T-helper 2 cell treated with Interferon-gamma antibody and Interleukin-4, amounts not matched to agents 100 ng/mL and 5 ng/mL, for 36 hours (primary cell): Measurements from ENCODE around the gene EIF5B. TPM values are rescaled to one million over a fixed set of nuclear protein-coding genes. Genes with fewer than 3 reads are reported as not detected.
"Not testable (repeated sequence)": the region's sequence is repeated elsewhere in the genome, so short reads cannot be mapped to it uniquely, and the experiment has no call there.

ENCODE experiments used
- intact Hi-C: fragments of 100-400 bp; cut with micrococcal nuclease; formaldehyde crosslinking; loops from one replicate; pipeline ENCODE4 v1.15.1; 2023
- total RNA-seq: library from RNA; stranded (reverse); gene quantifications from 2 replicates; pipeline ENCODE4 v1.2.3, GENCODE V29; 2022

The EIF5B gene
- total RNA-seq, 1 donor from 2014 or later, result 56.2 TPM

- intact Hi-C loops, result no loop called here
Measured at GRCh38 chr2:99356853-99357252, 19.7 kb downstream of the EIF5B start.

GRCh38 chr2:99365661-99366060 lies 28.5 kb downstream of the EIF5B start:
- intact Hi-C loops, result no loop called here

- intact Hi-C loops, result not testable (repeated sequence)
Measured at GRCh38 chr2:99368854-99369253, 31.7 kb downstream of the EIF5B start.

- intact Hi-C loops, result no loop called here
Measured at GRCh38 chr2:99373144-99373543, 36.0 kb downstream of the EIF5B start.

GRCh38 chr2:99374747-99375146 lies 37.6 kb downstream of the EIF5B start:
- intact Hi-C loops, result no loop called here

GRCh38 chr2:99376254-99376864 lies 39.2 kb downstream of the EIF5B start:
- intact Hi-C loops, result no loop called here

GRCh38 chr2:99377879-99378278 lies 40.7 kb downstream of the EIF5B start:
- intact Hi-C loops, result no loop called here

- intact Hi-C loops, result no loop called here
Measured at GRCh38 chr2:99380376-99381010, 43.3 kb downstream of the EIF5B start.

- intact Hi-C loops, result no loop called here
Measured at GRCh38 chr2:99382143-99382542, 45.0 kb downstream of the EIF5B start.

- intact Hi-C loops, result no loop called here
Measured at GRCh38 chr2:99386011-99386410, 48.8 kb downstream of the EIF5B start.

GRCh38 chr2:99388892-99389291 lies 51.7 kb downstream of the EIF5B start:
- intact Hi-C loops, result no loop called here

GRCh38 chr2:99389371-99389770 lies 52.2 kb downstream of the EIF5B start:
- intact Hi-C loops, result no loop called here

- intact Hi-C loops, result no loop called here
Measured at GRCh38 chr2:99389946-99390345, 52.8 kb downstream of the EIF5B start.

- intact Hi-C loops, result no loop called here
Measured at GRCh38 chr2:99395589-99396130, 58.5 kb downstream of the EIF5B start.

- intact Hi-C loops, result no loop called here
Measured at GRCh38 chr2:99397266-99397920, 60.2 kb downstream of the EIF5B start.

- intact Hi-C loops, result no loop called here
Measured at GRCh38 chr2:99398303-99398702, 61.1 kb downstream of the EIF5B start.

- intact Hi-C loops, result no loop called here
Measured at GRCh38 chr2:99399063-99399462, 61.9 kb downstream of the EIF5B start.

- intact Hi-C loops, result no loop called here
Measured at GRCh38 chr2:99399795-99400194, 62.6 kb downstream of the EIF5B start.

- intact Hi-C loops, result no loop called here
Measured at GRCh38 chr2:99401841-99402240, 64.7 kb downstream of the EIF5B start.

- intact Hi-C loops, result no loop called here
Measured at GRCh38 chr2:99403084-99403483, 65.9 kb downstream of the EIF5B start.

GRCh38 chr2:99403524-99403923 lies 66.3 kb downstream of the EIF5B start:
- intact Hi-C loops, result no loop called here

- intact Hi-C loops, result no loop called here
Measured at GRCh38 chr2:99404039-99404796, 67.0 kb downstream of the EIF5B start.
